Measurements from ENCODE around the gene VWA5B2. TPM values are rescaled to one million over a fixed set of nuclear protein-coding genes. Genes with fewer than 3 reads are reported as not detected.

VWA5B2 gene
- total RNA-seq, 4 donors from 2014 or later, result not detected

DNA sequence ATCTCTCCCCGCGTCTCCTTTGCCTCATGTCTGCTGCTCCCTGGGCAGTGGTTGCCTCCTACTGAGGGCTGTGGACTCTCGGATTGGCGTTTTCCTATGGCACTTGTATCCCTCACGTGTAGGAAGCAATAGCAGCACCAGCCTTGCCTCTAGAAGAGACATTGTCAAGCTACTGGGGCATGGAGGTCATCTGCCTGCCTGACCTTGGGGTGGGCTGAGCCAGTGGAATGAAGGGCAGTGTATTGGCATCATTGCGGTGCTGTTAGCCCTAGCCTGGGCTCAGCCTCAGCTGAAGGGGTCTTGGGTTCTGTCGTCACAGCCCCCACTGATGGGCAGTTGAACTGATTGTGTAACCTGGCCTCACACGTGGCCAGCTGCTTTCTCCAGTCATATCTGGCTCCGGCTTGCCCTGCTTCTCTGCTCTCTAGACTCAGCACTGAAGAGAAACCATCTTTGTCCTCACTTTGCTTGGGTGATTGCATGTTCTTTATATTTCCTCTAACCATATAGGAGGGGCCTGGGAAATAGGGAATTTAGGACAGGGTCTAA lies 35.3 kb upstream of the VWA5B2 start:
- WGBS, 2 donors, result 86 to 88% methylated on average over 8 to 9 of the region's 9 CpGs
- H3K4me3 ChIP-seq (ENCODE audit: low read depth, poor library complexity, severe bottlenecking), result no peak overlapping the region
- TF ChIP-seq POLR2A (IDR thresholded peaks at IDR 0.05), result no peak
- TF ChIP-seq, protein P1, sequence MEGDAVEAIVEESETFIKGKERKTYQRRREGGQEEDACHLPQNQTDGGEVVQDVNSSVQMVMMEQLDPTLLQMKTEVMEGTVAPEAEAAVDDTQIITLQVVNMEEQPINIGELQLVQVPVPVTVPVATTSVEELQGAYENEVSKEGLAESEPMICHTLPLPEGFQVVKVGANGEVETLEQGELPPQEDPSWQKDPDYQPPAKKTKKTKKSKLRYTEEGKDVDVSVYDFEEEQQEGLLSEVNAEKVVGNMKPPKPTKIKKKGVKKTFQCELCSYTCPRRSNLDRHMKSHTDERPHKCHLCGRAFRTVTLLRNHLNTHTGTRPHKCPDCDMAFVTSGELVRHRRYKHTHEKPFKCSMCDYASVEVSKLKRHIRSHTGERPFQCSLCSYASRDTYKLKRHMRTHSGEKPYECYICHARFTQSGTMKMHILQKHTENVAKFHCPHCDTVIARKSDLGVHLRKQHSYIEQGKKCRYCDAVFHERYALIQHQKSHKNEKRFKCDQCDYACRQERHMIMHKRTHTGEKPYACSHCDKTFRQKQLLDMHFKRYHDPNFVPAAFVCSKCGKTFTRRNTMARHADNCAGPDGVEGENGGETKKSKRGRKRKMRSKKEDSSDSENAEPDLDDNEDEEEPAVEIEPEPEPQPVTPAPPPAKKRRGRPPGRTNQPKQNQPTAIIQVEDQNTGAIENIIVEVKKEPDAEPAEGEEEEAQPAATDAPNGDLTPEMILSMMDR (IDR thresholded peaks at IDR 0.05), result no peak
- no peak for DNase-seq (ENCODE audit: low spot score in 2 of 2)
- intact Hi-C loops (cut with DNase I; ENCODE audit: low total_unique reads), result no loop called here

DNA sequence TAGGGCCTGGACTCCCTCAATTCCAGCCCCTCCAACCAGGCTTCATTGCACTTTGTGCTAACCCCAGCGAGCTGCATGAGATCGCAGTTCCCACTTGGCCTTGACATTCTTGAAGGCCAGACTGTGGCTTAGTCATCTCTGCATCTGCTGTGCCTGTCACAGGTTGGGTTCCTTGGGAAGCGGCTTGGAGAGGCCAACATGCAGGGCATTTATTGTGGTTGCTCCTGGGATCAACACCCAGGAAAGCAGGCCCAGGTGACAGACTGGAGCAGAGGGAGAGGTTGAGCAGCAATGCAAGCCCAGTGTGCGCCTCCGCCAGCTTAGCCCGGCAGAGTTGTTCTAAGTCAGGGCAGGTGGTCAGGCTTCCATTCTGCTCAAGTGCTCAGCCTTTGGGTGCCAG lies 32.8 kb upstream of the VWA5B2 start:
- WGBS, 2 donors, result 95 to 98% methylated on average over 3 to 6 of the region's 6 CpGs
- TF ChIP-seq POLR2A (IDR thresholded peaks at IDR 0.05), result no peak
- TF ChIP-seq, protein P1 (IDR thresholded peaks at IDR 0.05), result no peak
- no peak for DNase-seq (ENCODE audit: low spot score in 2 of 2)
- H3K4me3 ChIP-seq (ENCODE audit: low read depth, poor library complexity, severe bottlenecking), result no peak overlapping the region
- intact Hi-C loops (cut with DNase I; ENCODE audit: low total_unique reads), result no loop called here

DNA sequence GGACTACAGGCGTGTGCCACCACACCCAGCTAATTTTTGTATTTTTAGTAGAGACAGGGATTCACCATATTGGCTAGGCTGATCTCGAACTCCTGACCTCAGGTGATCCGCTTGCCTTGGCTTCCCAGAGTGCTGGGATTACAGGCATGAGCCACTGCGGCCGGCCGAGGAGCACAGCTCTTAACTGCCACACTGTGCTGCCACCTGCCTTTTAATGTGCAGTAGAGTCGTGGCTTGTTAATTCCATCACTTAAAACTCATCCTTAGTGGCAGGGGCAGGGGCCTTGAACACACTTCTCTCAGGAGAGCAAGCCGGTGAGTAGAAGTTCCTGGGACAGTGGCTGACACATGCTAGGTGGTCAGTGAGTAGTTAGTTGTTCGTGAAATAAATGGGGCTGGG lies 30.9 kb upstream of the VWA5B2 start:
- 79 to 85% methylated on average over 9 of the region's 9 CpGs for WGBS, 2 donors
- TF ChIP-seq POLR2A (IDR thresholded peaks at IDR 0.05), result no peak
- TF ChIP-seq, protein P1 (IDR thresholded peaks at IDR 0.05), result no peak
- DNase-seq (ENCODE audit: low spot score in 2 of 2), result no peak
- H3K4me3 ChIP-seq (ENCODE audit: low read depth, poor library complexity, severe bottlenecking), result no peak overlapping the region
- intact Hi-C loops (cut with DNase I; ENCODE audit: low total_unique reads), result no loop called here

DNA sequence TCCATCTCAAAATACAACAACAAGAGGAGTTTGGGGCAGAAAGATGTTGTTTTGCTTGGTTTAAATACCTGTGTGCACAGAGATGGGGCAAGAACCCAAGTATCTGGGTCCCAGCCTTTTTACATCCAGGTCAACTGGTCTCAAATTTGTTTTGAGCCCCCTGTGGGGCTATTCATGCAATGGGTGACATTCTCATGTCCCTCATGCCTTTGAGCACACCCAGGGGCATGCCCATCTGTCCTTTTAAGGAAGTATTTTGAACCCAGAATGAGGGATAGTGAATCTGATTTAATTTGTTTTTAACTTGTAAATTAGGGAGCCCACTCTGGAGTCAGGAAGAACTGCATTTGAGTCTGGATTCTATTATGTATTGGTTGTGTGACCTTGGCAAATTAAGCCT lies 28.6 kb upstream of the VWA5B2 start:
- no peak for DNase-seq (ENCODE audit: low spot score in 2 of 2)
- no peak overlapping the region for H3K4me3 ChIP-seq (ENCODE audit: low read depth, poor library complexity, severe bottlenecking)
- intact Hi-C loops (cut with DNase I; ENCODE audit: low total_unique reads), result no loop called here
- TF ChIP-seq, protein P1 (IDR thresholded peaks at IDR 0.05), result no peak
- TF ChIP-seq POLR2A (IDR thresholded peaks at IDR 0.05), result no peak

DNA sequence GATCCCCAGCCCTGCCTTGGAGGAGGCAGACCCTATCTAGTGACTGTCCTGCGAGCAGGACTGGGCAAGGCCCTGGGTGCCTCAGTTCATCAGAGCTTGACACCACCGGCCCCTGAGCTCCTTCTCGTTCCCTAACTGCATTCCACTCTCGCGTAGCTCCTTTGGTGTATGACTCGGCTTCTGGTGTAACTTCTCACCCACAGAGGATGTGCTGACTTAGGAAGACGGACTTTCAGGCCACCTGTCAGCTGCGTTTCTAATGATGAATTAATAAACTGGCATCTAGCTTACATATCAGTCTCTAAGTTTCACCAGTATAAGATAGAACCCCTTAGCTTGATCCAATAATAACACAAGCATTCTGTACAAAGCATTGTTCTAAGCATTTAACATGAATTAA lies 25.9 kb upstream of the VWA5B2 start:
- H3K4me3 ChIP-seq (ENCODE audit: low read depth, poor library complexity, severe bottlenecking), result no peak overlapping the region
- intact Hi-C loops (cut with DNase I; ENCODE audit: low total_unique reads), result no loop called here
- DNase-seq (ENCODE audit: low spot score in 2 of 2), result no peak
- WGBS, 2 donors, result 77 to 80% methylated on average over 8 of the region's 8 CpGs
- no peak for TF ChIP-seq POLR2A (IDR thresholded peaks at IDR 0.05)
- TF ChIP-seq, protein P1 (IDR thresholded peaks at IDR 0.05), result no peak

All from lower leg skin (tissue), 4 donors.